ENCODE results near the gene RDH16. TPM values are rescaled to one million over a fixed set of nuclear protein-coding genes. Genes with fewer than 3 reads are reported as not detected.

RDH16 gene
- total and polyA plus RNA-seq, 2 experiments from 2014 or later: 0.52 to 0.66 TPM

- Mint-ChIP-seq H3K4me1 (no peaks in the 10 kb centered on the region), H3K9me3 (peaks cover 14% of the 10 kb centered on the region)
Observed at GRCh38 chr12:56916996-56917333, 40.4 kb downstream of the RDH16 start.

GRCh38 chr12:56916296-56916995, 41.0 kb downstream of the RDH16 start:
- ATAC-seq (no peak), DNase-seq (ENCODE audit: low spot score) (no peak)
- no peak for TF ChIP-seq STAT1 (IDR thresholded peaks at IDR 0.05; ENCODE audit: unreplicated experiment)
- no peak for TF ChIP-seq ZNF462 (CRISPR knock-in tag; IDR thresholded peaks at IDR 0.05)
- no peak for TF ChIP-seq EZH2phosphoT487 (IDR thresholded peaks at IDR 0.05; ENCODE audit: unreplicated experiment)
- no peaks in the 10 kb centered on the region for H3K79me2 ChIP-seq (replicated peaks; ENCODE audit: insufficient read depth)
- H3K36me3 ChIP-seq (ENCODE audit: insufficient read depth): no peaks in the 10 kb centered on the region
- Mint-ChIP-seq H3K27me3 (ENCODE audit: insufficient read depth, low read depth, poor library complexity) (peaks cover 4% of the 10 kb centered on the region), H3K36me3 (ENCODE audit: low read depth) (no peaks in the 10 kb centered on the region), H3K4me1 (no peaks in the 10 kb centered on the region), H3K9me3 (peaks cover 19% of the 10 kb centered on the region), H3K27ac (no peak overlapping the region), H3K4me3 (no peak overlapping the region)
- no peak overlapping the region for H3K4me2 ChIP-seq
- no peaks in the 10 kb centered on the region for H4K20me1 ChIP-seq (replicated peaks; ENCODE audit: insufficient read depth)
- no peak overlapping the region for H2AFZ ChIP-seq
- no peaks in the 10 kb centered on the region for H3K4me1 ChIP-seq (ENCODE audit: insufficient read depth)
- H3K27me3 ChIP-seq (ENCODE audit: insufficient read depth): no peaks in the 10 kb centered on the region
- H3K4me3 ChIP-seq: no peak overlapping the region
- H3F3A ChIP-seq (replicated peaks; ENCODE audit: low read depth): no peaks in the 10 kb centered on the region
- H3K9me2 ChIP-seq (ENCODE audit: insufficient read depth): no peaks in the 10 kb centered on the region
- H3K27ac ChIP-seq (ENCODE audit: low read depth): no peak overlapping the region

More at GRCh38 chr12:56916996-56917333, 40.4 kb downstream of the RDH16 start:
- DNase-seq (ENCODE audit: low spot score): no peak
- Mint-ChIP-seq H3K4me3 (no peak overlapping the region), H3K27ac (no peak overlapping the region), H3K27me3 (ENCODE audit: insufficient read depth, low read depth, poor library complexity) (no peaks in the 10 kb centered on the region), H3K36me3 (ENCODE audit: low read depth) (no peaks in the 10 kb centered on the region)
- Histone ChIP-seq H3K9me2 (ENCODE audit: insufficient read depth) (no peaks in the 10 kb centered on the region), H3K4me2 (no peak overlapping the region), H4K20me1 (replicated peaks; ENCODE audit: insufficient read depth) (no peaks in the 10 kb centered on the region), H3K4me1 (ENCODE audit: insufficient read depth) (no peaks in the 10 kb centered on the region), H3K36me3 (ENCODE audit: insufficient read depth) (no peaks in the 10 kb centered on the region), H3K79me2 (replicated peaks; ENCODE audit: insufficient read depth) (no peaks in the 10 kb centered on the region), H2AFZ (no peak overlapping the region), H3K27me3 (ENCODE audit: insufficient read depth) (no peaks in the 10 kb centered on the region), H3K27ac (ENCODE audit: low read depth) (no peak overlapping the region), H3K4me3 (no peak overlapping the region), H3F3A (replicated peaks; ENCODE audit: low read depth) (no peaks in the 10 kb centered on the region)
- TF ChIP-seq EZH2 (IDR thresholded peaks at IDR 0.05; ENCODE audit: low read depth, unreplicated experiment): no peak
- TF ChIP-seq JUNB (IDR thresholded peaks at IDR 0.05; ENCODE audit: unreplicated experiment): no peak
- TF ChIP-seq CTCF (conservative IDR thresholded peaks at IDR 0.05; ENCODE audit: low read depth in 2 of 2): no peak
- no peak for ATAC-seq

Measured in GM23338 (cell line).